K562 (cell line): ENCODE results near the gene SRPK3. TPM values are rescaled to one million over a fixed set of nuclear protein-coding genes. Genes with fewer than 3 reads are reported as not detected.
A peak's percentile ranks its signal among the peaks of the same experiment; 100 is the strongest.
"Not testable (repeated sequence)": the region's sequence is repeated elsewhere in the genome, so short reads cannot be mapped to it uniquely, and the experiment has no call there.

ENCODE experiments used
- ATF1 ChIP-seq, 2 experiments: fragments of 450-650 bp in 1 of 2; IDR thresholded peaks; 2 replicates each; pipeline ENCODE4 v1.6.1; 2016; ENCODE audit warnings: missing compliant biosample characterization in 1 of 2, missing genetic modification characterization in 1 of 2
- CREB3L1 ChIP-seq: fragments of 450-650 bp; IDR thresholded peaks from 2 replicates; pipeline ENCODE4 v1.6.1; 2014; ENCODE audit warnings: low read depth, mild to moderate bottlenecking, moderate library complexity, borderline replicate concordance
- EGR1 ChIP-seq: fragments of 450-650 bp; conservative IDR thresholded peaks from 2 replicates; pipeline ENCODE4 v1.6.1; 2017; ENCODE audit warnings: mild to moderate bottlenecking
- JUND ChIP-seq, 2 experiments: IDR thresholded peaks; 2 replicates in 1 of 2; 3 replicates in 1 of 2; pipeline ENCODE4 v1.6.1; 2011; ENCODE audit warnings: borderline replicate concordance in 2 of 2, low read depth in 2 of 2, low read length in 2 of 2, improper control_type of control experiment in 1 of 2, missing biosample characterization in 1 of 2, missing genetic modification characterization in 1 of 2, missing genetic modification reagents in 1 of 2
- L3MBTL2 ChIP-seq: fragments of 450-650 bp; IDR thresholded peaks from 2 replicates; pipeline ENCODE4 v1.6.1; 2016; ENCODE audit warnings: mild to moderate bottlenecking, moderate library complexity
- MAZ ChIP-seq, 2 experiments: fragments of 450-650 bp in 1 of 2; sonication (generic) in 1 of 2; formaldehyde crosslinking; IDR thresholded peaks in 1 of 2; conservative IDR thresholded peaks in 1 of 2; 2 replicates each; pipeline versions ENCODE4 v1.4.0 to v1.5.0; 2020; ENCODE audit warnings: mild to moderate bottlenecking in 1 of 2, missing genetic modification reagents in 1 of 2
- MNT ChIP-seq, 2 experiments: fragments of 450-650 bp; conservative IDR thresholded peaks; 2 replicates each; pipeline ENCODE4 v1.6.1; 2017; ENCODE audit warnings: mild to moderate bottlenecking in 2 of 2, moderate library complexity in 2 of 2
- NR2C2 ChIP-seq, 2 experiments: fragments of 200-800 bp in 1 of 2; sonication (Bioruptor generic) in 1 of 2; sonication (generic) in 1 of 2; formaldehyde crosslinking in 1 of 2; IDR thresholded peaks; 2 replicates each; pipeline versions ENCODE4 v1.6.1 to v1.8.0; 2016 to 2022; ENCODE audit warnings: mild to moderate bottlenecking in 1 of 2, missing compliant biosample characterization in 1 of 2, missing genetic modification characterization in 1 of 2, missing genetic modification reagents in 1 of 2
- POLR2A ChIP-seq: fragments of 450-650 bp; conservative IDR thresholded peaks from 2 replicates; pipeline ENCODE4 v1.6.1; 2016
- RCOR1 ChIP-seq, 2 experiments: IDR thresholded peaks; 2 replicates each; pipeline ENCODE4 v1.6.1; 2012; ENCODE audit warnings: low read depth in 2 of 2, low read length in 2 of 2, borderline replicate concordance in 1 of 2, improper control_type of control experiment in 1 of 2
- SIN3B ChIP-seq: fragments of 450-650 bp; IDR thresholded peaks from 2 replicates; pipeline ENCODE4 v1.6.1; 2017; ENCODE audit warnings: low read depth, mild to moderate bottlenecking, moderate library complexity
- YY1 ChIP-seq, 3 experiments: IDR thresholded peaks; 2 replicates each; pipeline ENCODE4 v1.6.1; 2011; ENCODE audit warnings: low read length in 2 of 3, mild to moderate bottlenecking in 2 of 3, moderate library complexity in 2 of 3, borderline replicate concordance in 1 of 3, control low read depth in 1 of 3, low read depth in 1 of 3; ENCODE audit not compliant: insufficient read depth in 3 of 3, insufficient replicate concordance in 2 of 3, control insufficient read depth in 1 of 3, insufficient read length in 1 of 3; ENCODE audit errors: extremely low read depth in 1 of 3
- ZFX ChIP-seq: sonication (generic); formaldehyde crosslinking; IDR thresholded peaks from 2 replicates; pipeline ENCODE4 v1.8.0; 2022; ENCODE audit warnings: mild to moderate bottlenecking, missing genetic modification reagents, moderate library complexity
- polyA plus RNA-seq, 8 experiments: library from polyadenylated mRNA; depleted of rRNA in 4 of 8; stranded (reverse) in 5 of 8; unstranded in 3 of 8; fragments of >200 nt; fragmentation: Nextera tagmentation in 2 of 8; fragmentation: Illumina TruSeq in 1 of 8; extraction: Ambion mirVana in 2 of 8; extraction: Trizol in 1 of 8; gene quantifications; 2 replicates each; pipeline versions ENCODE4 v1.2.1 to v1.2.3, GENCODE V29; 2011 to 2014; ENCODE audit warnings: inconsistent platforms in 1 of 8, missing spikeins in 1 of 8
- total RNA-seq, 7 experiments: library from RNA; depleted of rRNA in 6 of 7; stranded (reverse); fragments of >200 nt in 6 of 7; fragmentation: Illumina TruSeq in 2 of 7; extraction: Trizol in 2 of 7; gene quantifications; 2 replicates each; pipeline versions ENCODE4 v1.2.1 to v1.2.3, GENCODE V29; 2011 to 2021; ENCODE audit warnings: low replicate concordance in 1 of 7
- TF ChIP-seq, protein P1 (sequence below): sonication (generic); formaldehyde crosslinking; IDR thresholded peaks from 2 replicates; pipeline ENCODE4 v1.8.0; 2022; ENCODE audit warnings: mild to moderate bottlenecking, low read depth, missing genetic modification reagents
- TF ChIP-seq, protein P2 (sequence below): fragments of 450-650 bp; IDR thresholded peaks from 2 replicates; pipeline ENCODE4 v1.6.1; 2017; ENCODE audit warnings: antibody characterized with exemption, mild to moderate bottlenecking

The SRPK3 gene
- total and polyA plus RNA-seq, 9 of the 15 experiments (the other 6 are each of a cell fraction or from before 2014, with no cell fraction given) = 0.01 to 0.09 (median 0.04) TPM; not detected in 2

GRCh38 chrX:153743468-153744209 lies 37.2 kb upstream of the SRPK3 start (continued):
- TF ChIP-seq RCOR1 (IDR thresholded peaks at IDR 0.05; ENCODE audit: borderline replicate concordance in 1 of 2, low read depth in 2 of 2, low read length in 2 of 2) = peak in 1 of 2 experiments; percentile 20; a peak in 1 of 4 replicates
- not testable (repeated sequence) for TF ChIP-seq NR2C2 (CRISPR knock-in tag; IDR thresholded peaks at IDR 0.05); ATF1 (CRISPR knock-in tag; IDR thresholded peaks at IDR 0.05); JUND (tag; IDR thresholded peaks at IDR 0.05; ENCODE audit: borderline replicate concordance, low read depth, low read length)
- TF ChIP-seq NR2C2 (tag; IDR thresholded peaks at IDR 0.05) = peak; percentile 29
- TF ChIP-seq CREB3L1 = peak; percentile 24; the same call in 1 of the 2 replicates
- peak; percentile 57; the same call in 1 of the 2 replicates for TF ChIP-seq SIN3B
- TF ChIP-seq YY1 (IDR thresholded peaks at IDR 0.05; ENCODE audit: borderline replicate concordance in 1 of 3, control insufficient read depth in 1 of 3, extremely low read depth in 1 of 3, insufficient read depth in 3 of 3, insufficient read length in 1 of 3, insufficient replicate concordance in 2 of 3, low read depth in 1 of 3, low read length in 2 of 3) = peak in 1 of 3 experiments; percentile 9
- TF ChIP-seq MNT (conservative IDR thresholded peaks at IDR 0.05) = peak; percentile 20 to 52; a peak in 1 of 4 replicates
- peak; percentile 34 for TF ChIP-seq ATF1 (tag; IDR thresholded peaks at IDR 0.05)
- 0 out of 2 replicates have a peak, but pooled peaks have one; percentile 15 for TF ChIP-seq L3MBTL2
- TF ChIP-seq POLR2A = peak; percentile 82
- peak; percentile 19; the same call in 1 of the 2 replicates for TF ChIP-seq JUND (IDR thresholded peaks at IDR 0.05; ENCODE audit: borderline replicate concordance, low read depth, low read length)
- TF ChIP-seq, protein P1, sequence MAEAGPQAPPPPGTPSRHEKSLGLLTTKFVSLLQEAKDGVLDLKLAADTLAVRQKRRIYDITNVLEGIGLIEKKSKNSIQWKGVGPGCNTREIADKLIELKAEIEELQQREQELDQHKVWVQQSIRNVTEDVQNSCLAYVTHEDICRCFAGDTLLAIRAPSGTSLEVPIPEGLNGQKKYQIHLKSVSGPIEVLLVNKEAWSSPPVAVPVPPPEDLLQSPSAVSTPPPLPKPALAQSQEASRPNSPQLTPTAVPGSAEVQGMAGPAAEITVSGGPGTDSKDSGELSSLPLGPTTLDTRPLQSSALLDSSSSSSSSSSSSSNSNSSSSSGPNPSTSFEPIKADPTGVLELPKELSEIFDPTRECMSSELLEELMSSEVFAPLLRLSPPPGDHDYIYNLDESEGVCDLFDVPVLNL (CRISPR knock-in tag) = 0 out of 2 replicates have a peak, but pooled peaks have one; percentile 60
- TF ChIP-seq, protein P2, sequence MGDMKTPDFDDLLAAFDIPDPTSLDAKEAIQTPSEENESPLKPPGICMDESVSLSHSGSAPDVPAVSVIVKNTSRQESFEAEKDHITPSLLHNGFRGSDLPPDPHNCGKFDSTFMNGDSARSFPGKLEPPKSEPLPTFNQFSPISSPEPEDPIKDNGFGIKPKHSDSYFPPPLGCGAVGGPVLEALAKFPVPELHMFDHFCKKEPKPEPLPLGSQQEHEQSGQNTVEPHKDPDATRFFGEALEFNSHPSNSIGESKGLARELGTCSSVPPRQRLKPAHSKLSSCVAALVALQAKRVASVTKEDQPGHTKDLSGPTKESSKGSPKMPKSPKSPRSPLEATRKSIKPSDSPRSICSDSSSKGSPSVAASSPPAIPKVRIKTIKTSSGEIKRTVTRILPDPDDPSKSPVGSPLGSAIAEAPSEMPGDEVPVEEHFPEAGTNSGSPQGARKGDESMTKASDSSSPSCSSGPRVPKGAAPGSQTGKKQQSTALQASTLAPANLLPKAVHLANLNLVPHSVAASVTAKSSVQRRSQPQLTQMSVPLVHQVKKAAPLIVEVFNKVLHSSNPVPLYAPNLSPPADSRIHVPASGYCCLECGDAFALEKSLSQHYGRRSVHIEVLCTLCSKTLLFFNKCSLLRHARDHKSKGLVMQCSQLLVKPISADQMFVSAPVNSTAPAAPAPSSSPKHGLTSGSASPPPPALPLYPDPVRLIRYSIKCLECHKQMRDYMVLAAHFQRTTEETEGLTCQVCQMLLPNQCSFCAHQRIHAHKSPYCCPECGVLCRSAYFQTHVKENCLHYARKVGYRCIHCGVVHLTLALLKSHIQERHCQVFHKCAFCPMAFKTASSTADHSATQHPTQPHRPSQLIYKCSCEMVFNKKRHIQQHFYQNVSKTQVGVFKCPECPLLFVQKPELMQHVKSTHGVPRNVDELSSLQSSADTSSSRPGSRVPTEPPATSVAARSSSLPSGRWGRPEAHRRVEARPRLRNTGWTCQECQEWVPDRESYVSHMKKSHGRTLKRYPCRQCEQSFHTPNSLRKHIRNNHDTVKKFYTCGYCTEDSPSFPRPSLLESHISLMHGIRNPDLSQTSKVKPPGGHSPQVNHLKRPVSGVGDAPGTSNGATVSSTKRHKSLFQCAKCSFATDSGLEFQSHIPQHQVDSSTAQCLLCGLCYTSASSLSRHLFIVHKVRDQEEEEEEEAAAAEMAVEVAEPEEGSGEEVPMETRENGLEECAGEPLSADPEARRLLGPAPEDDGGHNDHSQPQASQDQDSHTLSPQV = 0 out of 2 replicates have a peak, but pooled peaks have one; percentile 20
- peak; percentile 48 to 84; a peak in 2 of 4 replicates for TF ChIP-seq MAZ (CRISPR knock-in tag; conservative IDR thresholded peaks at IDR 0.05 in 1 of 2, IDR thresholded peaks at IDR 0.05 in 1 of 2)
- TF ChIP-seq EGR1 = peak; percentile 63
- peak; percentile 81 for TF ChIP-seq ZFX (CRISPR knock-in tag)
